Urinary bladder (tissue), 4 donors: ENCODE measurements around the gene GLRA1. TPM values are rescaled to one million over a fixed set of nuclear protein-coding genes. Genes with fewer than 3 reads are reported as not detected.

Experiments
- DNase-seq: peaks from one replicate; pipeline ENCODE4 v3.0.0-alpha.2; 2015; ENCODE audit errors: extremely low spot score
- H3K27ac ChIP-seq: one replicate; pipeline ENCODE4 v1.5.1; 2013; ENCODE audit warnings: low read depth, mild to moderate bottlenecking, moderate library complexity
- H3K36me3 ChIP-seq: one replicate; pipeline ENCODE4 v1.6.1; 2013; ENCODE audit warnings: mild to moderate bottlenecking, moderate library complexity; ENCODE audit not compliant: insufficient read depth
- H3K4me1 ChIP-seq: one replicate; pipeline ENCODE4 v1.6.1; 2013; ENCODE audit warnings: mild to moderate bottlenecking, moderate library complexity; ENCODE audit not compliant: insufficient read depth
- H3K4me3 ChIP-seq: one replicate; pipeline ENCODE4 v1.5.1; 2013; ENCODE audit warnings: low read depth, low read length
- whole genome bisulfite sequencing: extraction: QIAGEN DNeasy Blood & Tissue Kit; methylation state at CpG from one replicate; pipeline ENCODE4 v1.1.7; 2013; 5-methylcytosine and 5-hydroxymethylcytosine counted together
- polyA plus RNA-seq: library from polyadenylated mRNA; stranded (reverse); fragments of 200-250 nt; gene quantifications from one replicate; pipeline ENCODE4 v1.2.3, GENCODE V29; 2013
- total RNA-seq: library from RNA; depleted of rRNA; stranded (reverse); fragments of >200 nt; gene quantifications from one replicate; pipeline ENCODE4 v1.2.3, GENCODE V29; 2014
- donor health status: healthy with polysubstance abuse.
- donor health status: healthy.

The GLRA1 gene
- total and polyA plus RNA-seq, 2 donors: not detected

- WGBS: 64% methylated on average over 6 of the region's 6 CpGs
- Histone ChIP-seq H3K27ac (no peak overlapping the region), H3K4me3 (no peak overlapping the region), H3K36me3 (no peaks in the 10 kb centered on the region), H3K4me1 (no peaks in the 10 kb centered on the region)
- DNase-seq: no peak
Observed at GRCh38 chr5:151889614-151890013, 35.0 kb downstream of the GLRA1 start.

- WGBS: 79% methylated on average over 4 of the region's 4 CpGs
- H3K27ac ChIP-seq: no peak overlapping the region
- no peaks in the 10 kb centered on the region for H3K36me3 ChIP-seq
- H3K4me3 ChIP-seq: no peak overlapping the region
- H3K4me1 ChIP-seq: no peaks in the 10 kb centered on the region
- DNase-seq: no peak
Observed at GRCh38 chr5:151886546-151887275, 37.9 kb downstream of the GLRA1 start.

- DNase-seq: no peak
- H3K27ac ChIP-seq: no peak overlapping the region
- no peak overlapping the region for H3K4me3 ChIP-seq
- H3K36me3 ChIP-seq: no peaks in the 10 kb centered on the region
- H3K4me1 ChIP-seq: no peaks in the 10 kb centered on the region
- WGBS: 74% methylated on average over 9 of the region's 9 CpGs
Observed at GRCh38 chr5:151885138-151885908, 39.3 kb downstream of the GLRA1 start.

GRCh38 chr5:151881621-151882225, 42.9 kb downstream of the GLRA1 start:
- no peak overlapping the region for H3K4me3 ChIP-seq
- DNase-seq: no peak
- H3K4me1 ChIP-seq: no peaks in the 10 kb centered on the region
- H3K27ac ChIP-seq: no peak overlapping the region
- no peaks in the 10 kb centered on the region for H3K36me3 ChIP-seq
- 42% methylated on average over 2 of the region's 2 CpGs for WGBS

- Histone ChIP-seq H3K4me3 (no peak overlapping the region), H3K27ac (no peak overlapping the region), H3K4me1 (no peaks in the 10 kb centered on the region), H3K36me3 (no peaks in the 10 kb centered on the region)
- no peak for DNase-seq
Observed at GRCh38 chr5:151880324-151880723, 44.3 kb downstream of the GLRA1 start.

- H3K4me1 ChIP-seq: no peaks in the 10 kb centered on the region
- H3K36me3 ChIP-seq: no peaks in the 10 kb centered on the region
- WGBS: 93% methylated on average over 3 of the region's 3 CpGs
- H3K27ac ChIP-seq: no peak overlapping the region
- H3K4me3 ChIP-seq: no peak overlapping the region
- DNase-seq: no peak
Observed at GRCh38 chr5:151873701-151874100, 51.0 kb downstream of the GLRA1 start.

- no peaks in the 10 kb centered on the region for H3K36me3 ChIP-seq
- 93% methylated on average over 3 of the region's 3 CpGs for WGBS
- no peak for DNase-seq
- no peak overlapping the region for H3K4me3 ChIP-seq
- no peaks in the 10 kb centered on the region for H3K4me1 ChIP-seq
- no peak overlapping the region for H3K27ac ChIP-seq
Observed at GRCh38 chr5:151872701-151873100, 52.0 kb downstream of the GLRA1 start.

GRCh38 chr5:151870820-151871219, 53.8 kb downstream of the GLRA1 start:
- H3K4me1 ChIP-seq: no peaks in the 10 kb centered on the region
- no peak overlapping the region for H3K4me3 ChIP-seq
- no peaks in the 10 kb centered on the region for H3K36me3 ChIP-seq
- WGBS: 76% methylated on average over 3 of the region's 3 CpGs
- DNase-seq: no peak
- no peak overlapping the region for H3K27ac ChIP-seq

GRCh38 chr5:151870271-151870670, 54.4 kb downstream of the GLRA1 start:
- H3K4me3 ChIP-seq: no peak overlapping the region
- no peaks in the 10 kb centered on the region for H3K36me3 ChIP-seq
- WGBS: 78% methylated on average over 2 of the region's 2 CpGs

GRCh38 chr5:151869843-151870242, 54.8 kb downstream of the GLRA1 start:
- no peaks in the 10 kb centered on the region for H3K36me3 ChIP-seq
- H3K4me1 ChIP-seq: no peaks in the 10 kb centered on the region
- no peak for DNase-seq
- H3K4me3 ChIP-seq: no peak overlapping the region
- no peak overlapping the region for H3K27ac ChIP-seq
- 88% methylated on average over 2 of the region's 2 CpGs for WGBS

More at GRCh38 chr5:151870271-151870670, 54.4 kb downstream of the GLRA1 start:
- Histone ChIP-seq H3K4me1 (no peaks in the 10 kb centered on the region), H3K27ac (no peak overlapping the region)
- no peak for DNase-seq

- Histone ChIP-seq H3K36me3 (no peaks in the 10 kb centered on the region), H3K4me1 (no peaks in the 10 kb centered on the region), H3K27ac (no peak overlapping the region), H3K4me3 (no peak overlapping the region)
- 83% methylated on average over 4 of the region's 4 CpGs for WGBS
- no peak for DNase-seq
Observed at GRCh38 chr5:151868451-151868850, 56.2 kb downstream of the GLRA1 start.

GRCh38 chr5:151864061-151864748, 60.4 kb downstream of the GLRA1 start:
- Histone ChIP-seq H3K36me3 (no peaks in the 10 kb centered on the region), H3K4me3 (no peak overlapping the region), H3K27ac (no peak overlapping the region), H3K4me1 (no peaks in the 10 kb centered on the region)
- 76% methylated on average over 7 of the region's 7 CpGs for WGBS
- DNase-seq: no peak

- 33% methylated on average over 1 of the region's 1 CpG for WGBS
- no peak overlapping the region for H3K4me3 ChIP-seq
- H3K36me3 ChIP-seq: no peaks in the 10 kb centered on the region
- no peak overlapping the region for H3K27ac ChIP-seq
- DNase-seq: no peak
- no peaks in the 10 kb centered on the region for H3K4me1 ChIP-seq
Observed at GRCh38 chr5:151863566-151863965, 61.1 kb downstream of the GLRA1 start.
